Naive thymus-derived CD8-positive, alpha-beta T cell (primary cell): ENCODE data around the gene TAP1. TPM values are rescaled to one million over a fixed set of nuclear protein-coding genes. Genes with fewer than 3 reads are reported as not detected.

ENCODE experiments used
- ATAC-seq, 2 donors: fragments of 150-1000 bp; cut with Tn5 transposase in 1 of 2; sonication (Bioruptor Pico), chemical (Tn5 transposase) in 1 of 2; 1 replicate in 1 of 2; 2 replicates in 1 of 2; pipeline ENCODE4 v1.10.0; 2021; ENCODE audit warnings: mild to moderate bottlenecking in 2 of 2, moderate library complexity in 2 of 2
- POLR2A ChIA-PET: fragments of 350-600 bp; sonication (Branson Sonifier 250); formaldehyde crosslinking; loops from one replicate; lab custom pipeline; 2021; ENCODE audit warnings: antibody characterized with exemption; lab: Charles Lee
- DNase-seq, 10 donors: peaks; one replicate each; pipeline versions ENCODE4 v3.0.0 to v3.0.0-alpha.2; 2020 to 2022
- H3K27ac Mint-ChIP-seq, 10 donors: one replicate each; pipeline ENCODE4 v1.8.0; 2020 to 2022; ENCODE audit warnings: mild to moderate bottlenecking in 10 of 10, mixed read lengths in 10 of 10, moderate library complexity in 4 of 10, inconsistent platforms in 1 of 10
- H3K27me3 Mint-ChIP-seq, 5 donors: one replicate each; pipeline ENCODE4 v1.8.0; 2021 to 2022; ENCODE audit warnings: mixed read lengths in 5 of 5
- H3K36me3 Mint-ChIP-seq, 3 donors: one replicate each; pipeline ENCODE4 v1.8.0; 2020 to 2022; ENCODE audit warnings: mixed read lengths in 3 of 3, mild to moderate bottlenecking in 2 of 3, inconsistent platforms in 1 of 3
- H3K4me1 Mint-ChIP-seq, 4 donors: one replicate each; pipeline ENCODE4 v1.8.0; 2021 to 2022; ENCODE audit warnings: mixed read lengths in 4 of 4
- H3K4me3 Mint-ChIP-seq, 10 donors: one replicate each; pipeline ENCODE4 v1.8.0; 2020 to 2022; ENCODE audit warnings: mild to moderate bottlenecking in 10 of 10, mixed read lengths in 10 of 10, moderate library complexity in 6 of 10, inconsistent platforms in 1 of 10
- H3K9me3 Mint-ChIP-seq, 9 donors: one replicate each; pipeline ENCODE4 v1.8.0; 2020 to 2022; ENCODE audit warnings: mixed read lengths in 9 of 9, mild to moderate bottlenecking in 3 of 9, inconsistent platforms in 1 of 9, moderate library complexity in 1 of 9
- polyA plus RNA-seq, 3 donors: library from polyadenylated mRNA; unstranded; fragments of 300-500 nt; fragmentation: Illumina TruSeq; gene quantifications; one replicate each; pipeline ENCODE4 v1.2.3, GENCODE V29; 2021
- total RNA-seq, 8 experiments: library from RNA in 2 of 8; stranded (reverse) in 2 of 8; gene quantifications; one replicate each; pipeline ENCODE4 v1.2.3 and lab custom pipeline; 2021 to 2026

TAP1 gene
- total and polyA plus RNA-seq, 5 experiments from 2014 or later, result 113 to 283 (median 197) TPM

DNA sequence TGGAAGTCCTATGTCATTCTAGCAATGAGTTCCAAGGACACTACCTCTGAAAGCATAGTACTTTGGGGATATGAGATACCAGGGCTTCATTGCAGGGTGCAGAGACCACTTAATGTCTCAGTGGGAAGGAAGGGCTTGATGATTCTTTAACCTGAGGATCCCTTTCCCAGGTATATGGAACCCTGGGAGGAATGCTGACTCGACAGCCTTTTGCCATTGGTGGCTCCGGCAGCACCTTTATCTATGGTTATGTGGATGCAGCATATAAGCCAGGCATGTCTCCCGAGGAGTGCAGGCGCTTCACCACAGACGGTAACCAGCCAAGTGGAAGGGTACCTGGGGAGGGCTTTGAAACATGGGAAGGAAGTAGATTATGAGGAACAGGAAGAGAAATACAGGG, 4.7 kb upstream of the TAP1 start:
- ATAC-seq (no peak), DNase-seq (no peak)
- POLR2A ChIA-PET, result interaction anchor here (0.7 to 7.9 kb wide), 4 partner anchors 10 to 114 kb away, joined by 3 to 743 read pairs (median 10); partner anchors contain the start of genes PSMB8 and TAP2
- Mint-ChIP-seq H3K27me3 (no peaks in the 10 kb centered on the region), H3K36me3 (peaks cover 0 to 74% (median 17%) of the 10 kb centered on the region in 3 donors), H3K9me3 (no peaks in the 10 kb centered on the region), H3K4me1 (peaks cover 28 to 57% (median 50%) of the 10 kb centered on the region in 4 donors), H3K4me3 (peak overlapping the region in 2 of 10 donors; percentile 26 to 34), H3K27ac (peak overlapping the region in 9 of 10 donors; percentile 29 to 100 (median 76))

DNA sequence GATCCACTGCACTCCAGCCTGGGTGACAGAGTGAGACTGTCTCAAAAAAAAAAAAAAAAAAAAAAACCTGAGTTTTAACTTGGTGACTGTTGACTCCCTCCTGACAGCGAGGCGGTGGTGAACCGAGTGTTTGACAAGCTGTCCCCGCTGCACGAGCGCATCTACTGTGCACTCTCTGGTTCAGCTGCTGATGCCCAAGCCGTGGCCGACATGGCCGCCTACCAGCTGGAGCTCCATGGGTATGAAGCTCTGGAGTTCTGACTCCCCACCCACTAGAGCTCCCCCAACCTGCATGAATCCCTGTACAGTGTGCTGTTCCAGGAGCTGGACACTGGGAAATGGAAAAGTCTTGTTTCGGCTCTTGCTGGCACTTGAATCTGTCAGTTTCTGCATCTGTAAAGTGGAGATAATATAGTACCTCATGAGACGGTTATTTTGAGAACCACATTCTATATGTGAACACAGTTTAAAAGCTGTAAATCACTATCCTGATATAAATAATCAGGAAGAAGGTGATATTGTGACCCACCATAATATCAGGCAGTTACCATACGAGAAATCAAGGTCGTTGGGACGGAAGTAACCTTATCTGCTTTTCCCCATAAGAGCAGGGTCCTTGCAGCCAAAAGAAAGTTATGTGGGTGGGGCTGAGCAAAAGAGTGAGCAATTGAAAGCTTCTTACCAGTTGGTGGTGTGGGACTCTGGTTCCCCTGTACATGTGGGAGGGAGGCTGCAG, 3.8 kb upstream of the TAP1 start:
- Mint-ChIP-seq H3K27me3 (no peaks in the 10 kb centered on the region), H3K4me3 (peak overlapping the region in 5 of 10 donors; percentile 11 to 52 (median 38)), H3K4me1 (peaks cover 30 to 61% (median 54%) of the 10 kb centered on the region in 4 donors), H3K36me3 (peaks cover 2 to 69% (median 23%) of the 10 kb centered on the region in 3 donors), H3K9me3 (no peaks in the 10 kb centered on the region), H3K27ac (peak overlapping the region; percentile 1 to 100 (median 72))
- POLR2A ChIA-PET, result interaction anchor here (1.8 to 7.9 kb wide), 3 partner anchors 10 to 115 kb away, joined by 8 to 743 read pairs (median 13); partner anchors contain the start of genes PSMB8 and TAP2
- DNase-seq (no peak), ATAC-seq (no peak)

DNA sequence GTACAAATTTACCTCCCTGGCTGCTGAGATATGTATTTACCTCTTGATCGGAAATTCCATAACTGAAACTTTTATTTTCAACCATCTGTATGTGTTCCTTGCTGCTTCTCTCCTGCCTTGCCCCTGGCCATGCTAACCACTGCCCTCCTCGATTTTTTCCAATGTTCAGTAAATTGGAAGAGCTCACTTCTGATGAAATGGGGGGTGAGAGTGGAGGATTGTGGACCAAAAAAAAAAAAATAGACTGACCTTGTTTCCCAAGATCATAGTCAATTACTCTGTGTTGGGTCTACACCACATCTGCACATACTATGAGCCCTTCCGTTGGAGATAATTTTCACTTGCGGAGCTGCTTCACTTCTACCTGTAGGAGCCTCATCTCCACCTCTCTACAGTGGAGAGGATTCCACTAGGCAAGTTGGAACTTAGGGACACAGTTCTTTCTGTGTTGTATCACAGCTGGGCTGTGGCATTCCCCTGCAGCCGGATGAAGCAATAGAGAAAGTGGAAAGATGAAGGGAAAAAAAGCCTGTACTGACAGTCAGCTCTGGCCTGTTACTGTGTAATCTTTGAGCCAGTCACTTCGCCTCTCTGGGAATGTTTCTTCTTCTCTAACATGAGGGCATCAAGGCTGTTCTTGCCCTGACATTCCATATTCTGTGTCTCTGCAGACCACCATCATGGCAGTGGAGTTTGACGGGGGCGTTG, 2.1 kb upstream of the TAP1 start:
- POLR2A ChIA-PET, result interaction anchor here (1.9 to 7.9 kb wide), 5 partner anchors 9 to 114 kb away, joined by 9 to 743 read pairs (median 57); partner anchors contain the start of genes BRD2, HLA-DMA, PSMB8 and TAP2
- ATAC-seq (no peak), DNase-seq (no peak)
- H3K27ac Mint-ChIP-seq, result peak overlapping the region; percentile 98 to 100 (median 100)
- H3K4me1 Mint-ChIP-seq, result peaks cover 43 to 75% (median 64%) of the 10 kb centered on the region in 4 donors
- H3K36me3 Mint-ChIP-seq, result peaks cover 16 to 70% (median 39%) of the 10 kb centered on the region in 3 donors
- H3K9me3 Mint-ChIP-seq, result no peaks in the 10 kb centered on the region
- no peaks in the 10 kb centered on the region for H3K27me3 Mint-ChIP-seq
- peak overlapping the region; percentile 90 to 100 (median 98) for H3K4me3 Mint-ChIP-seq

DNA sequence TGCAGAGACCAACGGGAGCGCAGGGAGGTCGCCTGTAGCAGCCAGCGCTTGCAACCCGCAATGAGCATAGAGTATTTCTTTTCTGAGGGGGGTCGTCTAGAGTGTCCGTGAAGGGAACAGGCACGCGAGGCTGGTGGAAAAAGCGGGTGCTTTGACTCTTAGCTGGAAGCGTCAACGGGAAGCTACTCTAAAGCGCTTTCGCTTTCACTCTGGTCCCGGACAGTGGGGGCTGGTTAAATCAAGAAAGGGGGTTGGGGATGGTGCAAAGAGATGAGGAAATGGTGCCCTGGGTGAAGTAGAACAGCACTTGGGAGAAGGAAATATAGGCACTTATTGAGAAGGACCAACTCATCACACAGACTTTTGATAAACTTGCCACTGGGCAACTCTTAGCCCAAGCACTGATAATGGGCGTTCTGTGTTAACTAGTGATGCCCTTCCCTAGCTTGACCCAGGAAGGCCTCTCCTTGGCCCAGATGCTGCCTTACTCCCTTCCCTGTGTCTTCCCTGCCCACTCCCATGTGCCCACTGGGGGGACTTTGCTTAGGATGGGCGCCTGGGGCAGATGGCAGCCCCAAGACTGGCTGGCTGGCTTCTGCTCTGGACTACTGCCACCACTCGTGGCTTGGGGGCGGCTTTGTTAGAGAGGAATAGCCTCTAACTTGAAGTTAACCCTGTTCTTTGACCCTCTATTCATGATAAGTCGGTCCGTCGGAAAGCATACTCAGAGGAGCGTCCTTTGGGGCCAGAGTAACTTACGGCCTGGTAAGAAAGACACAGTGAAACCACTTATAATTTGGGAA, 1.1 kb upstream of the TAP1 start:
- no peaks in the 10 kb centered on the region for H3K27me3 Mint-ChIP-seq
- no peaks in the 10 kb centered on the region for H3K9me3 Mint-ChIP-seq
- H3K27ac Mint-ChIP-seq, result peak overlapping the region; percentile 98 to 100 (median 100)
- POLR2A ChIA-PET, result interaction anchor here (1.2 to 7.9 kb wide), 11 partner anchors 10 to 119 kb away, joined by 3 to 743 read pairs (median 9); partner anchors contain the start of genes BRD2, HLA-DMA, HLA-DMB and PSMB8
- ATAC-seq (peak; percentile 19 to 25), DNase-seq (peak in 6 of 10 donors; percentile 38 to 72 (median 52))
- peaks cover 21 to 70% (median 45%) of the 10 kb centered on the region in 3 donors for H3K36me3 Mint-ChIP-seq
- peak overlapping the region; percentile 90 to 100 (median 98) for H3K4me3 Mint-ChIP-seq
- peaks cover 45 to 77% (median 70%) of the 10 kb centered on the region in 4 donors for H3K4me1 Mint-ChIP-seq

GRCh38 chr6:32852844-32853540, 512 bp downstream of the TAP1 start:
- Mint-ChIP-seq H3K4me1 (peaks cover 47 to 77% (median 73%) of the 10 kb centered on the region in 4 donors), H3K4me3 (peak overlapping the region; percentile 90 to 100 (median 98)), H3K27ac (peak overlapping the region; percentile 95 to 100 (median 100)), H3K27me3 (no peaks in the 10 kb centered on the region), H3K36me3 (peaks cover 33 to 70% (median 53%) of the 10 kb centered on the region in 3 donors), H3K9me3 (no peaks in the 10 kb centered on the region)
- ATAC-seq, result peak; percentile 45 to 49
- POLR2A ChIA-PET, result interaction anchor here (0.8 to 7.9 kb wide), 13 partner anchors 11 to 491 kb away, joined by 3 to 743 read pairs (median 6); partner anchors contain the start of genes B3GALT4, BRD2, HLA-DMB and PSMB8
- DNase-seq, result peak in 9 of 10 donors; percentile 39 to 81 (median 58)

DNA sequence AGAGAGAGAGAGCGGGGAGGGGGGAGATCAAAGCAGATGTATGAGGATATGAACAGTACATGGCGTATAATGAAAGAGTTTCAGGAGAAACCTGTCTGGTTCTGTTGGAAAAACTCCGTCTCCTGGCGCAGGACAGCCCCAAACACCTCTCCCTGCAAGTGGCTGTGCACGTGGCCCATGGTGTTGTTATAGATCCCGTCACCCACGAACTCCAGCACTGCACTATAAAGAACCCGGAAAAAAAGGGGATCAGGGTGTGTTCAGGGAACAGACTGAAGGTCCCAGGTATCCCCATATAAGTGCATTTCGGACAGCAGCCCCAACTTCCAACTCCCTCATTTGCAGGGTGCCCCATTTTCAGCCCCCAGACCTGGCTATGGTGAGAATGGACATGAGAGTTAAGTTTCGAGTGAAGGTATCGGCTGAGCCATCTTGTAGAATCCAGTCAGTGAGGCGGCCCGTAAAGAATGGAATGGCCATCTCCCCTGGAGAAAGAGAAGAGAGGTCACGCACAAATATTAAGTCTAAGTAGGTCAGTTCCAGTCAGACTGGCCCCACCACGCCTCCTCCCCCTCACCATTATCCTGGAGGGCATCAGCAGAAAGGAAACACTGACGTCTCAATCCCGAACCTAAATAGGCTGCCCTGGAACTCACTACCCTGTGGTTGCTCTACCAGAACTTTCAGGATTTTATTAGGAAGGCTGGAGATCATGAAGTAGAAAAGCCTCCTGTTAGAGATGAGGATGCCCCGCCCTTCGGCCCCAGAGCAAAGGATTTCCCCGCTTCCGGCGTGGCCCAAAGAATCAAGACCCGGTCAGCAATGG, 1.3 kb downstream of the TAP1 start:
- POLR2A ChIA-PET, result interaction anchor here (2.3 to 7.9 kb wide), 6 partner anchors 10 to 118 kb away, joined by 6 to 743 read pairs (median 48); partner anchors contain the start of genes BRD2, PSMB8 and TAP2
- ATAC-seq, result no peak
- DNase-seq, result peak in 1 of 10 donors; percentile 27
- Mint-ChIP-seq H3K4me1 (peaks cover 54 to 77% (median 73%) of the 10 kb centered on the region in 4 donors), H3K4me3 (peak overlapping the region; percentile 90 to 100 (median 98)), H3K27me3 (no peaks in the 10 kb centered on the region), H3K9me3 (no peaks in the 10 kb centered on the region), H3K36me3 (peaks cover 37 to 70% (median 56%) of the 10 kb centered on the region in 3 donors), H3K27ac (peak overlapping the region; percentile 95 to 100 (median 100))

GRCh38 chr6:32851025-32851424, 2.5 kb downstream of the TAP1 start:
- H3K9me3 Mint-ChIP-seq, result no peaks in the 10 kb centered on the region
- ATAC-seq, result no peak
- peak overlapping the region; percentile 74 to 100 (median 98) for H3K27ac Mint-ChIP-seq
- POLR2A ChIA-PET, result interaction anchor here (0.8 to 3.7 kb wide), 4 partner anchors 9 to 1300 kb away, joined by 4 to 38 read pairs (median 14); partner anchors contain the start of gene TAP2
- peaks cover 55 to 79% (median 74%) of the 10 kb centered on the region in 4 donors for H3K4me1 Mint-ChIP-seq
- DNase-seq, result no peak
- peaks cover 41 to 70% (median 65%) of the 10 kb centered on the region in 3 donors for H3K36me3 Mint-ChIP-seq
- peak overlapping the region; percentile 90 to 100 (median 98) for H3K4me3 Mint-ChIP-seq
- H3K27me3 Mint-ChIP-seq, result no peaks in the 10 kb centered on the region

GRCh38 chr6:32849126-32849525, 4.4 kb downstream of the TAP1 start:
- no peak for DNase-seq
- peak overlapping the region; percentile 46 to 99 (median 80) for H3K4me3 Mint-ChIP-seq

DNA sequence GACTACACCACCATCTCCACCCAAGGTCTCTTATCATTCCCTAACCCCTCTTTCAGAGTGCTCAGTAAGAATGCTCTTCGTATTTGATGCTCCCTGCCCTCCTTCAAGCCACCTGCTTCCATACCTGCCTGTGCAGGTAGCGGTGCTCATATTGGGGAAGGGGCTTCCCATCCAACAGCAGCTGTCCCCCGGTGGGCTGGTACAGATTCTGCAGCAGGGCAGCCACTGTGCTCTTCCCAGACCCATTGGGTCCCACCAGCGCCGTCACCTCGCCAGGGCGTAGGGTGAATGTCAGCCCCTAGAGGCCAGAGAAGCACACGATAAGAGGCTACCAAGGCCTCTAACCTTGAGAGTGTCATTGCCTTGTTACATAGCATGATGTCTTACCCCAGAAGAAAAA, 5.7 kb downstream of the TAP1 start:
- peaks cover 55 to 86% (median 75%) of the 10 kb centered on the region in 4 donors for H3K4me1 Mint-ChIP-seq
- POLR2A ChIA-PET, result no interaction called here
- peak overlapping the region; percentile 76 to 100 (median 98) for H3K4me3 Mint-ChIP-seq
- H3K9me3 Mint-ChIP-seq, result no peaks in the 10 kb centered on the region
- H3K27me3 Mint-ChIP-seq, result no peaks in the 10 kb centered on the region
- no peak for ATAC-seq
- no peak for DNase-seq
- H3K36me3 Mint-ChIP-seq, result peaks cover 59 to 88% (median 81%) of the 10 kb centered on the region in 3 donors
- H3K27ac Mint-ChIP-seq, result peak overlapping the region; percentile 60 to 100 (median 100)

More at GRCh38 chr6:32849126-32849525, 4.4 kb downstream of the TAP1 start:
- Mint-ChIP-seq H3K9me3 (no peaks in the 10 kb centered on the region), H3K4me1 (peaks cover 51 to 78% (median 68%) of the 10 kb centered on the region in 4 donors), H3K36me3 (peaks cover 54 to 84% (median 75%) of the 10 kb centered on the region in 3 donors), H3K27ac (peak overlapping the region in 9 of 10 donors; percentile 31 to 100 (median 89)), H3K27me3 (no peaks in the 10 kb centered on the region)
- no peak for ATAC-seq
- POLR2A ChIA-PET, result interaction anchor here (3.0 to 3.7 kb wide), 3 partner anchors 7 to 123 kb away, joined by 14 to 38 read pairs (median 15); partner anchors contain the start of gene TAP2

DNA sequence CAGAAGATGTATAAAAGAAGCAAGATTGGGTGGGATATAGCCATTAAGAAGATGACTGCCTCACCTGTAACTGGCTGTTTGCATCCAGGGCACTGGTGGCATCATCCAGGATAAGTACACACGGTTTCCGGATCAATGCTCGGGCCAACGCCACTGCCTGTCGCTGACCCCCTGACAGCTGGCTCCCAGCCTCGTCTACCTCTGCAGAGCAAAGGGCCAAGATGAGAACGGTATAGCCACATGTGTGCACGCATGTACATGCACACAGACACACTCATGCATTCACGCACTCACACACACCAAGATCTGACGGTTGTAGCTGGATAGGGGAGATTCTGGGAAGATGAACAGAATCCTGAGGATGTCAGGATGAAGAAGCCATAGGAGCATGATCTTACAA, 6.5 kb downstream of the TAP1 start:
- H3K9me3 Mint-ChIP-seq, result no peaks in the 10 kb centered on the region
- ATAC-seq, result no peak
- peaks cover 58 to 89% (median 85%) of the 10 kb centered on the region in 3 donors for H3K36me3 Mint-ChIP-seq
- POLR2A ChIA-PET, result interaction anchor here (2.0 to 10.6 kb wide), 4 partner anchors 9 to 125 kb away, joined by 5 to 743 read pairs (median 250); partner anchors contain the start of genes BRD2, PSMB9 and TAP1
- peak overlapping the region; percentile 76 to 100 (median 98) for H3K4me3 Mint-ChIP-seq
- H3K27ac Mint-ChIP-seq, result peak overlapping the region; percentile 60 to 100 (median 100)
- no peaks in the 10 kb centered on the region for H3K27me3 Mint-ChIP-seq
- DNase-seq, result no peak
- peaks cover 55 to 88% (median 79%) of the 10 kb centered on the region in 4 donors for H3K4me1 Mint-ChIP-seq
